ENCODE results near the gene UBE2D1. TPM values are rescaled to one million over a fixed set of nuclear protein-coding genes. Genes with fewer than 3 reads are reported as not detected.
A peak's percentile ranks its signal among the peaks of the same experiment; 100 is the strongest.

Gene UBE2D1
- total RNA-seq, 5 donors from 2014 or later (not counting 1 experiment from before 2014, with no cell fraction given), result 9.4 to 12.2 (median 10.5) TPM

DNA sequence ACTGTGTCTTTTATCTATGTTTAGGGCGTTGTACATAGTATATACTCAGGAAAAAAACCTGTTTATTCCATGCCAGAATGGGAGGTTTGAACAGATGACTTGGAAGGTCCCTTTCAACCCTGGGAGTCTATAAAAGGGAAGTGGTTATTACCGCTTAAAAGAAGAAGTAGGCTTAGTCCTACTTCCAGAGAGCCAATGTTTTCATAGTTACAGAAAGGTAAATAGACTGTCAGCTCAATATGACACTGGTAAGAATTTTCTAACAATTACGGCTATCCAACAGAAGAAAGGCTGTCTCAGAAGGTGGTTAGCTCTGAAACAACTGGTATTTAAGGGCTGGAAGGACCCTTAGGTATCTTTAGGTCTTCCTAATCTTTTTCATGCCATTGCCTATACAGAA, 49.3 kb downstream of the UBE2D1 start:
- Mint-ChIP-seq H3K4me1 (peaks cover 46 to 49% (median 47%) of the 10 kb centered on the region in 3 donors), H3K4me3 (peak overlapping the region; percentile 97 to 98 (median 98)), H3K27ac (peak overlapping the region; percentile 93 to 95), H3K27me3 (no peaks in the 10 kb centered on the region), H3K36me3 (peaks cover 11% of the 10 kb centered on the region), H3K9me3 (no peaks in the 10 kb centered on the region)
- ATAC-seq (replicated peaks in 1 of 4) (peak; percentile 14 to 74 (median 26)), DNase-seq (peak in 7 of 35 experiments; percentile 3 to 72 (median 11))
- ChIA-PET CTCF (interaction anchor here (1.1 to 4.5 kb wide), 5 partner anchors 35 to 115 kb away, joined by 3 to 24 read pairs (median 4); partner anchors contain the start of gene CISD1 (in 1 of the 2)), POLR2A (interaction anchor here (0.6 to 1.1 kb wide), 3 partner anchors 14 to 118 kb away, joined by 3 to 5 read pairs (median 4); partner anchors contain the start of gene CISD1 (in 1 of the 2))
- WGBS (ENCODE audit: insufficient coverage), result no CpG with 5 or more reads among the region's 3 CpGs
- H3K27me3 ChIP-seq (replicated peaks in 1 of 2; ENCODE audit: control insufficient read depth in 2 of 2, extremely low read depth in 1 of 2, insufficient read depth in 2 of 2, low read length in 1 of 2), result no peaks in the 10 kb centered on the region
- H3K4me1 ChIP-seq (ENCODE audit: control insufficient read depth in 1 of 2, extremely low read depth in 1 of 2, insufficient read depth in 2 of 2, low read length in 2 of 2), result peaks cover 21 to 29% of the 10 kb centered on the region in 2 experiments
- peak overlapping the region; percentile 81 for H3K27ac ChIP-seq (ENCODE audit: low read length)
- H3K36me3 ChIP-seq (ENCODE audit: control insufficient read depth in 2 of 2, extremely low read depth in 1 of 2, insufficient read depth in 1 of 2, low read length in 1 of 2), result peaks cover 0 to 17% of the 10 kb centered on the region in 2 donors
- H3K4me3 ChIP-seq (ENCODE audit: control insufficient read depth in 1 of 2, extremely low read depth in 1 of 2, low read length in 1 of 2), result peak overlapping the region in 1 of 2 donors; percentile 77
- H3K9me3 ChIP-seq, result no peaks in the 10 kb centered on the region

DNA sequence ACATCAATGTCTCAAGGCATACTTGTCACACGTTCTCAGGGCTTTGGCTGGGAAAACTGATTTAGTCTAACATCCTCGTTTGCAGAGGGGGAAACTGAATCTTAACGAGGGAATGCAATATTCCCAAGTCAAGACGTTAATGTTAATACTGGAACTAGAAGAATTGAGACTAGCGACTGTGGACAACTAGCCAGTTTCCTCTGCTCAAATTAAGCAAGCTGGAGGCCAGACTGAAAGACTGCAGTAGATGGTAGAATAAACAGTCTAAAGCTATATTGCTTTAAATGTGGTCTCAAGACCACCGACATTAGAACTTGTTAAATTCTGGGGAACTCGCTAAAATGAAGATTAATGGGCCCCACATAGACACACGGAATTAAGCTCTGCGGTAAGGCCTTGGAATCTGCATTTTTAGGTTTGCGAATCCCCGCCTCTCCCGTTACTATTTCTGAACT, 49.8 kb downstream of the UBE2D1 start:
- Mint-ChIP-seq H3K27ac (peak overlapping the region; percentile 93 to 95), H3K4me1 (peaks cover 49 to 54% (median 52%) of the 10 kb centered on the region in 3 donors), H3K27me3 (no peaks in the 10 kb centered on the region), H3K9me3 (no peaks in the 10 kb centered on the region), H3K36me3 (peaks cover 14% of the 10 kb centered on the region), H3K4me3 (peak overlapping the region; percentile 97 to 98 (median 98))
- ChIA-PET POLR2A (interaction anchor here (0.6 to 1.1 kb wide), 4 partner anchors 14 to 131 kb away, joined by 3 to 5 read pairs (median 4); partner anchors contain the start of gene CISD1 (in 1 of the 2)), CTCF (interaction anchor here (0.6 to 4.5 kb wide), 8 partner anchors 35 to 116 kb away, joined by 3 to 24 read pairs (median 4); partner anchors contain the start of genes CISD1 (in 1 of the 2), IPMK (in 1 of the 2) and UBE2D1 (in 1 of the 2))
- DNase-seq (peak in 2 of 35 experiments; percentile 4 to 20), ATAC-seq (replicated peaks in 1 of 4) (peak in 3 of 4 experiments; percentile 0 to 8 (median 1))
- 1% methylated on average over 10 of the region's 12 CpGs for WGBS (ENCODE audit: insufficient coverage)
- peak overlapping the region; percentile 77 to 96 for H3K4me3 ChIP-seq (ENCODE audit: control insufficient read depth in 1 of 2, extremely low read depth in 1 of 2, low read length in 1 of 2)
- H3K27ac ChIP-seq (ENCODE audit: low read length), result peak overlapping the region; percentile 81
- no peaks in the 10 kb centered on the region for H3K9me3 ChIP-seq
- peaks cover 21 to 31% of the 10 kb centered on the region in 2 experiments for H3K4me1 ChIP-seq (ENCODE audit: control insufficient read depth in 1 of 2, extremely low read depth in 1 of 2, insufficient read depth in 2 of 2, low read length in 2 of 2)
- H3K27me3 ChIP-seq (replicated peaks in 1 of 2; ENCODE audit: control insufficient read depth in 2 of 2, extremely low read depth in 1 of 2, insufficient read depth in 2 of 2, low read length in 1 of 2), result no peaks in the 10 kb centered on the region
- H3K36me3 ChIP-seq (ENCODE audit: control insufficient read depth in 2 of 2, extremely low read depth in 1 of 2, insufficient read depth in 1 of 2, low read length in 1 of 2), result peaks cover 0 to 22% of the 10 kb centered on the region in 2 donors

DNA sequence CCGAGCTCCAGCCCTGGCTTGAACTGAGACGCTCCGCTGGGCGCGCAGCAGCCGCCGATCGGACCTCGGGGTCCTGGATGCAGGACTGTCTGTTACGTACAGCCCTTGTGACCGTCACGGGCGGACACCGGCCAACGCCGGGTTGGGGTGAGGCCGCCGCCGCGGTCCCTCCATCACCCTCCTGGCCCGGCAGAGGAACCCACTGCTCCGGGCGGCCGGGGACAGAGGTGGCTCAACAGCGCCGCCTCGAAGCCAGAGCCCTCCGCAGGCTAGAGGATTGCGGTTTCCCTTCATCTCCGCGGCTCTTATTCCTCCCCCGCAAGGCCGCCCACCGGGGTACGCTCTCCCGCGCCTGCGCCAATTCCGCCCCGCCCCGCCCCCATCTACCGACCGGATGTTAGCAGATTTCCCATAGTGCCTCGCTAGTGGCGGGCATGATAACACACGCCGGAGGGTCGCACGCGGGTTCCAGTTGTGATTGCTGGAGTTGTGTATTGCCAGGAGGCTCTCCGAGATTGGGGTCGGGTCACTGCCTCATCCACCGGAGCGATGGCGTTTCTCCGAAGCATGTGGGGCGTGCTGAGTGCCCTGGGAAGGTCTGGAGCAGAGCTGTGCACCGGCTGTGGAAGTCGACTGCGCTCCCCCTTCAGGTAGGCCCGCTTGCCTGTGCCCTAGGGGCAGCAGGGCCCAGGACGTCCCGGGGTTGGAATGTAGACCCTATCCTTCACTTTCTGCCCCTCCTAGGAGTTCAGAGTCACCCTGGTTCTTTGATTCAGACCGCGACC, 50.4 kb downstream of the UBE2D1 start, which contains the start of gene TFAM:
Gene TFAM (plus strand): TSS at position 412 of the 785 bp plus-strand sequence. CDS start 138 bp downstream, at position 550.
- H3K36me3 ChIP-seq (ENCODE audit: control insufficient read depth in 2 of 2, extremely low read depth in 1 of 2, insufficient read depth in 1 of 2, low read length in 1 of 2), result peaks cover 0 to 27% of the 10 kb centered on the region in 2 donors
- under 1% methylated on average over 58 of the region's 65 CpGs for WGBS (ENCODE audit: insufficient coverage)
- peak; percentile 86 to 99 (median 95) for DNase-seq
- CTCF ChIA-PET, result interaction anchor here (0.6 to 4.5 kb wide), 12 partner anchors 15 to 1486 kb away, joined by 3 to 24 read pairs (median 4); partner anchors contain the start of genes IPMK (in 2 of the 2), CISD1 (in 1 of the 2) and UBE2D1 (in 1 of the 2)
- peak within 1 kb of the TSS; percentile 93 to 95 for H3K27ac Mint-ChIP-seq
- H3K27ac ChIP-seq (ENCODE audit: low read length), result peak within 1 kb of the TSS; percentile 81
- ATAC-seq (replicated peaks in 1 of 4), result peak; percentile 85 to 93 (median 91)
- H3K9me3 ChIP-seq, result no peaks in the 10 kb centered on the region
- H3K27me3 ChIP-seq (replicated peaks in 1 of 2; ENCODE audit: control insufficient read depth in 2 of 2, extremely low read depth in 1 of 2, insufficient read depth in 2 of 2, low read length in 1 of 2), result no peaks in the 10 kb centered on the region
- H3K9me3 Mint-ChIP-seq, result no peaks in the 10 kb centered on the region
- H3K4me3 ChIP-seq (ENCODE audit: control insufficient read depth in 1 of 2, extremely low read depth in 1 of 2, low read length in 1 of 2), result peak within 1 kb of the TSS; percentile 77 to 96
- peaks cover 56 to 60% (median 58%) of the 10 kb centered on the region in 3 donors for H3K4me1 Mint-ChIP-seq
- H3K4me3 Mint-ChIP-seq, result peak within 1 kb of the TSS; percentile 97 to 98 (median 98)
- POLR2A ChIA-PET, result interaction anchor here (0.5 to 1.1 kb wide), 4 partner anchors 116 to 132 kb away, joined by 3 to 7 read pairs (median 3); partner anchors contain the start of gene CISD1 (in 1 of the 2)
- peaks cover 21% of the 10 kb centered on the region for H3K36me3 Mint-ChIP-seq
- peaks cover 21 to 32% of the 10 kb centered on the region in 2 experiments for H3K4me1 ChIP-seq (ENCODE audit: control insufficient read depth in 1 of 2, extremely low read depth in 1 of 2, insufficient read depth in 2 of 2, low read length in 2 of 2)
- H3K27me3 Mint-ChIP-seq, result no peaks in the 10 kb centered on the region

DNA sequence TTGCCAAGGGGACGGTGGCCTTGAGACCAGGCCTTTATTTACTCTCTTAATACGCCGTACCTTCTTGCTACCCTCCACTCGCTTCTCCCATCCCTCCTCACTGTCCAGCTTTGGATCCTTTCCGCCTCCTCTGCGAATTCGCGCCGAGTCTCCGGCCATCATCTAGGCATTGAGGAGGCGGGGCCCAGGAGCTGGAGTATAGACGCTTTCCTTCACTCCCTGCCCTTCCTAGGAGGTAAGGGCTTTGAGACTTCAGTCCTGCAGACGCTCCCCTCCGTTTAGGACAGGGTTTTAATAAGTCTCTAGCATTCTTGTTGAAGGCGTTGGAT, 50.9 kb downstream of the UBE2D1 start:
- ATAC-seq (replicated peaks in 1 of 4) (peak in 1 of 4 experiments; percentile 1), DNase-seq (peak in 4 of 35 experiments; percentile 1 to 26 (median 10))
- Histone ChIP-seq H3K9me3 (no peaks in the 10 kb centered on the region), H3K27ac (ENCODE audit: low read length) (peak overlapping the region; percentile 73), H3K4me3 (ENCODE audit: control insufficient read depth in 1 of 2, extremely low read depth in 1 of 2, low read length in 1 of 2) (peak overlapping the region; percentile 77 to 96), H3K4me1 (ENCODE audit: control insufficient read depth in 1 of 2, extremely low read depth in 1 of 2, insufficient read depth in 2 of 2, low read length in 2 of 2) (peaks cover 21 to 32% of the 10 kb centered on the region in 2 experiments), H3K27me3 (replicated peaks in 1 of 2; ENCODE audit: control insufficient read depth in 2 of 2, extremely low read depth in 1 of 2, insufficient read depth in 2 of 2, low read length in 1 of 2) (no peaks in the 10 kb centered on the region), H3K36me3 (ENCODE audit: control insufficient read depth in 2 of 2, extremely low read depth in 1 of 2, insufficient read depth in 1 of 2, low read length in 1 of 2) (peaks cover 0 to 32% of the 10 kb centered on the region in 2 donors)
- ChIA-PET POLR2A (interaction anchor here in 1 of 2 donors (0.6 kb wide), 1 partner anchor 128 kb away, joined by 7 read pairs; no protein-coding TSS in a partner anchor), CTCF (interaction anchor here (0.9 to 4.5 kb wide), 6 partner anchors 16 to 209 kb away, joined by 3 to 24 read pairs (median 4); partner anchors contain the start of genes IPMK (in 2 of the 2) and CISD1 (in 1 of the 2))
- H3K4me1 Mint-ChIP-seq, result peaks cover 57 to 61% (median 60%) of the 10 kb centered on the region in 3 donors
- H3K4me3 Mint-ChIP-seq, result peak overlapping the region; percentile 97 to 98 (median 98)
- peak overlapping the region; percentile 93 to 95 for H3K27ac Mint-ChIP-seq
- no peaks in the 10 kb centered on the region for H3K9me3 Mint-ChIP-seq
- peaks cover 23% of the 10 kb centered on the region for H3K36me3 Mint-ChIP-seq
- no peaks in the 10 kb centered on the region for H3K27me3 Mint-ChIP-seq
- WGBS (ENCODE audit: insufficient coverage), result 0% methylated on average over 4 of the region's 15 CpGs

DNA sequence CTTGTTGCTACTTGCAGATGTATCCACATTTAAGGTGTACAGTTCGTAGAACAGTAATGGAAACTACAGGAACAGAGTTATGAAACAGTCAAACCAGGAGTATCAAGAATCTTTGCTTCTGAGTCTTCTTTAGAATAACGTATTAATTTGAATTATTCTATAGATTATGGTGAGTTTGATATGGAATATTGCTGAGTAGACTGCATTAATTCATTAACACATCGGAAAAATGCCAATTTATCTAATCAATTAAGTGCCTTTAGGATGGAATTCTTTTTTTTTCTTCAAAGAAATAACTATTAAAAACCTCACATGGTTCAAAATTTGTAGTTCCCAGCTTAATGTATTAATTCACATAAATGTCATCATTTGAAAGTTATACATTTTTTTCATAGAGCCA, 54.2 kb downstream of the UBE2D1 start:
- WGBS (ENCODE audit: insufficient coverage), result no CpG with 5 or more reads among the region's 3 CpGs
- DNase-seq, result no peak
- H3K36me3 Mint-ChIP-seq, result peaks cover 43% of the 10 kb centered on the region
- H3K27ac Mint-ChIP-seq, result no peak overlapping the region
- H3K9me3 Mint-ChIP-seq, result no peaks in the 10 kb centered on the region
- Histone ChIP-seq H3K27me3 (replicated peaks in 1 of 2; ENCODE audit: control insufficient read depth in 2 of 2, extremely low read depth in 1 of 2, insufficient read depth in 2 of 2, low read length in 1 of 2) (no peaks in the 10 kb centered on the region), H3K36me3 (ENCODE audit: control insufficient read depth in 2 of 2, extremely low read depth in 1 of 2, insufficient read depth in 1 of 2, low read length in 1 of 2) (peaks cover 0 to 58% of the 10 kb centered on the region in 2 donors), H3K4me3 (ENCODE audit: control insufficient read depth in 1 of 2, extremely low read depth in 1 of 2, low read length in 1 of 2) (no peak overlapping the region), H3K4me1 (ENCODE audit: control insufficient read depth in 1 of 2, extremely low read depth in 1 of 2, insufficient read depth in 2 of 2, low read length in 2 of 2) (peaks cover 19 to 24% of the 10 kb centered on the region in 2 experiments), H3K9me3 (no peaks in the 10 kb centered on the region), H3K27ac (ENCODE audit: low read length) (no peak overlapping the region)
- H3K4me1 Mint-ChIP-seq, result peaks cover 55 to 60% (median 58%) of the 10 kb centered on the region in 3 donors
- CTCF ChIA-PET, result no interaction called here
- ATAC-seq (replicated peaks in 1 of 4), result no peak
- no peaks in the 10 kb centered on the region for H3K27me3 Mint-ChIP-seq
- POLR2A ChIA-PET, result interaction anchor here in 1 of 2 donors (0.7 kb wide), 1 partner anchor 17 kb away, joined by 3 read pairs; no protein-coding TSS in a partner anchor
- no peak overlapping the region for H3K4me3 Mint-ChIP-seq
